ENCODE measurements around the gene CLK2. TPM values are rescaled to one million over a fixed set of nuclear protein-coding genes. Genes with fewer than 3 reads are reported as not detected.

The CLK2 gene
- total and polyA plus RNA-seq, 9 of the 15 experiments (the other 6 are each of a cell fraction or from before 2014, with no cell fraction given) = 13.5 to 81.4 (median 39.6) TPM

DNA sequence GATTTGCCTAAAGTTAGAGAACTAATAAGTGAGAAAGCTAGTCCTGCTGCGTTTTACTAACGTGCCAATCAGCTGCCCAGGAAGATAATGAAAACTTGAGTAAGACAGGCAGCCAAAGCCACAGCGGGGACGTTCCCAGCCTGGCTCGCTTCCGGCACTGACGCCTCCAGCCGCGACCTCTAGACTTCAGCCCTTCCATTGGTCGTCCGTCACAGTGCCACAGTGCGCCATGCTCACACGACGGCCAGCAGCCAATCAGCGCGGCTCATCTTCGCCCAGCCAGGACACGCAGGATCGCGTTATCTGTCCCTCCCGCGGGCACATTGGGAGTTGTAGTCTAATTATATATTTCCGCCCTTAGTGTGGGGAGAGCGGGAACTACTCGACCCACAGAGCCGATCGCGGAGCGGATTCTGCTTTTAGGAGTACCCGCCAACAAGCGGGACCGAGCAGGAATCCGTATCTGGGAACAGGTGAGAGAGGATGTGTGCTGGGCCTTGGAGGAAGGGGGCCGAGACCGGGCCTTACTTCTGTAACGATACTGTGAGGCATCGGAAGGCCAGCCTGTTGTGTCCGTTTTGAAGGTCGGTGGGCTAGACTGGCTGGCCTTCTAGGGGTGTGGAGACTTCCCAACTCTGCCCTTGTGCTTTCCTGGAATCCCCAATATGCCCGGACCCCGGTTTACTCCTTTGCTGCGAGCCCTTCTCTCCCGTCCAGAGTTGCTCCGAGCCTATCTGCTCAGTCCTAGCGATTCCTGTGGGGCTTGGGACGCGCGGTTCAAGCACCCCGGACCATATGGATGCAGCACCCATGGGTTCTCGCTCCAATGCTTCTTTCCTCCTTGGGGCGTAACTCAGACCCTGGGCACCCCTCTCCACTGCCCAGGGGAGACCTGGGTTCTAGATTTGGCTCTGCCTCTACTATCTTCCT is 35.5 kb upstream of the CLK2 start, which contains the start of gene FDPS (continued):
- TF ChIP-seq CC2D1A (IDR thresholded peaks at IDR 0.05) (peak; percentile 9; the same call in 1 of the 2 replicates), YY1 (IDR thresholded peaks at IDR 0.05; ENCODE audit: borderline replicate concordance in 1 of 3, control insufficient read depth in 1 of 3, extremely low read depth in 1 of 3, insufficient read depth in 3 of 3, insufficient read length in 1 of 3, insufficient replicate concordance in 2 of 3, low read depth in 1 of 3, low read length in 2 of 3) (peak; percentile 38 to 77 (median 74)), KLF13 (tag; IDR thresholded peaks at IDR 0.05; ENCODE audit: borderline replicate concordance, low read depth) (0 out of 2 replicates have a peak, but pooled peaks have one; percentile 34)
- TF ChIP-seq, protein P1, sequence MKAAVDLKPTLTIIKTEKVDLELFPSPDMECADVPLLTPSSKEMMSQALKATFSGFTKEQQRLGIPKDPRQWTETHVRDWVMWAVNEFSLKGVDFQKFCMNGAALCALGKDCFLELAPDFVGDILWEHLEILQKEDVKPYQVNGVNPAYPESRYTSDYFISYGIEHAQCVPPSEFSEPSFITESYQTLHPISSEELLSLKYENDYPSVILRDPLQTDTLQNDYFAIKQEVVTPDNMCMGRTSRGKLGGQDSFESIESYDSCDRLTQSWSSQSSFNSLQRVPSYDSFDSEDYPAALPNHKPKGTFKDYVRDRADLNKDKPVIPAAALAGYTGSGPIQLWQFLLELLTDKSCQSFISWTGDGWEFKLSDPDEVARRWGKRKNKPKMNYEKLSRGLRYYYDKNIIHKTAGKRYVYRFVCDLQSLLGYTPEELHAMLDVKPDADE (conservative IDR thresholded peaks at IDR 0.05; ENCODE audit: control insufficient read depth, low read depth, low read length) = peak; percentile 97

DNA sequence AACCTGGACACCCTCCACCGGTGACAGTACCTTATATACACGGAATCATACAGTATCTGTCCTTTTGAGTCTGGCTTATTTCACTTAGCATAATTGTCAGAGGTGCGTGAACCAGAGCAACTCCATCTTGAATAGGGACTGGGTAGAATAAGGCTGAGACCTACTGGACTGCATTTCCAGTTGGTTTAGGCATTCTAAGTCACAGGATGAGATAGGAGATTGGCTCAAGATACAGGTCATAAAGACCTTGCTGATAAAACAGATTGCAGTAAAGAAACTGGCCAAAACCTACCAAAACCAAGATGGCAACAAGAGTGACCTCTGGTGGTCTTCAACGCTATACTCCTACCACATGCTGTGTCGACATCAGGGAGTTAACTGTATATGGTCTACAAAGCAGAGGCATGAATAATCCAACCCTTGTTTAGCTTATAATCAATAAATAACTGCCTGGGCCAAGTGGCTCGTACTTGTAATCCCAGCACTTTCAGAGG is 34.0 kb upstream of the CLK2 start:
- ChIA-PET POLR2A (interaction anchor here (0.7 to 1.9 kb wide), 8 partner anchors 10 to 57 kb away, joined by 3 to 8 read pairs (median 4); partner anchors contain the start of gene HCN3), CTCF (ENCODE audit: low intra/inter-chr PET ratio) (interaction anchor here (0.6 to 3.0 kb wide), 3 partner anchors 29 to 57 kb away, joined by 3 to 23 read pairs (median 5); partner anchors contain the start of gene HCN3)
- Histone ChIP-seq H3K9me1 (ENCODE audit: control insufficient read depth, insufficient read depth, low read length) (no peaks in the 10 kb centered on the region), H3K79me2 (ENCODE audit: control insufficient read depth, insufficient read depth, low read length) (peaks cover 36% of the 10 kb centered on the region), H3K9me3 (replicated peaks; ENCODE audit: control insufficient read depth, insufficient read depth, low read depth, low read length) (no peaks in the 10 kb centered on the region), H3K27me3 (ENCODE audit: control insufficient read depth in 2 of 2, insufficient read depth in 2 of 2, low read length in 2 of 2) (no peaks in the 10 kb centered on the region), H3K4me2 (ENCODE audit: insufficient read depth, low read length) (peak overlapping the region; percentile 96), H3K9ac (ENCODE audit: insufficient read depth in 1 of 2, low read depth in 2 of 2, low read length in 2 of 2) (peak overlapping the region in 1 of 2 experiments; percentile 95; a peak in 2 of 4 replicates), H3K36me3 (ENCODE audit: control insufficient read depth, insufficient read depth, low read length) (peaks cover 25% of the 10 kb centered on the region), H2AFZ (ENCODE audit: low read depth, low read length) (peak overlapping the region; percentile 60; the same call in 1 of the 2 replicates), H3K4me3 (no peak overlapping the region), H3K27ac (ENCODE audit: extremely low read depth, low read depth, low read length) (peak overlapping the region; percentile 93), H3K4me1 (replicated peaks in 1 of 2; ENCODE audit: control insufficient read depth in 2 of 2, insufficient read depth in 2 of 2, low read length in 2 of 2) (peaks cover 23 to 40% of the 10 kb centered on the region in 2 experiments; a peak in 4 of 5 replicates), H4K20me1 (replicated peaks; ENCODE audit: control insufficient read depth, insufficient read depth, low read length) (no peaks in the 10 kb centered on the region)
- DNase-seq (ENCODE audit: extremely low read depth in 1 of 4, low spot score in 3 of 4) (peak in 1 of 4 experiments; percentile 81), ATAC-seq (peak; percentile 51), FAIRE-seq (peak; percentile 67)
- BruUV-seq (replicated peaks) = no TSS peak
- WGBS (ENCODE audit: insufficient coverage, low coverage, missing lambda C conversion rate) = 31% methylated on average over 6 of the region's 6 CpGs
- intact Hi-C loops (cut with micrococcal nuclease) (no loop called here), in situ Hi-C loops (cut with MboI) (loop anchor here (25.0 kb wide), 1 partner anchor 1430 kb away; the partner anchor contains the start of genes ISG20L2, METTL25B and MRPL24)
- TF ChIP-seq HOXB6 (CRISPR knock-in tag; IDR thresholded peaks at IDR 0.05; ENCODE audit: borderline replicate concordance) (peak; percentile 86), RCOR1 (IDR thresholded peaks at IDR 0.05; ENCODE audit: borderline replicate concordance in 1 of 2, low read depth in 2 of 2, low read length in 2 of 2) (peak in 1 of 2 experiments; percentile 69; a peak in 2 of 4 replicates), ZNF707 (CRISPR knock-in tag; conservative IDR thresholded peaks at IDR 0.05) (peak; percentile 75; the same call in 1 of the 2 replicates)
